GM18499 (cell line): Measurements from ENCODE around the gene FGF12.

ENCODE experiments used
- ATAC-seq: cut with Tn5 transposase; IDR thresholded peaks from one replicate; pipeline ENCODE4 v1.9.1; 2021; ENCODE audit warnings: moderate number of reproducible peaks; ENCODE audit not compliant: insufficient read depth, unreplicated experiment

The FGF12 gene

GRCh38 chr3:192514754-192515663 lies 212.3 kb downstream of the FGF12 start:
- no peak for ATAC-seq

DNA sequence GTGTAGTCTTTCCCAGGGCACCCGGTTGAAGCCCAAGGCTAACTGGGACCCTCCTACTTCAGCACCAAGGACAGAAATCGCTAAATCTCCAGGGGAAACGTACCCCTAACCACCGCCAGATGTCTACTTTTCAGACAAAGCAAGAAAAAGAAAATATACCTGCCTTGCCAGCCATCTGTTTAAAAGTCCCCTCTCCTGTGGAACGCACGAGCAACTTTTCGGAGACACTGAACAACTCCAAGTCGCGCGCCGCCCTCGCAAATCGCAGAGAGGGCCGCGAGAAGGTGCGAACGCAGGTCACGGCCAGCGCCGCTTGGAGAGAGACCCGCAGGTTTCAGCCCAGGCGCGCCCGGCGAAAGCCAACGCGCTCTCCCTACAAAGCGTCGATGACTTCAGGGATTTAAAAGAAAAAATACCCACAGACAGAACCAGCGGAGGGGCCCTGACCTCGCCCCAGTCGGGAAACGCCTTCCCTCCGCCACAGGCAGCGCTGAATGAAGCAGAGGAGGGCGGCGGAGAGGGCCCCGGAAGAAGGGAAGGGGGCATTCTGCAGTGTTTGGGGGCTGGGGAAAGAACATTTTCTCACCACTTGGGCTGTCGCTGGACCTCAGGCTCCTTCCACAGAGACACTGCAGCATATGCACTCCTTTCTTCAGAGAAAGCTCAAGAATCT lies 213.1 kb downstream of the FGF12 start:
- ATAC-seq = no peak

DNA sequence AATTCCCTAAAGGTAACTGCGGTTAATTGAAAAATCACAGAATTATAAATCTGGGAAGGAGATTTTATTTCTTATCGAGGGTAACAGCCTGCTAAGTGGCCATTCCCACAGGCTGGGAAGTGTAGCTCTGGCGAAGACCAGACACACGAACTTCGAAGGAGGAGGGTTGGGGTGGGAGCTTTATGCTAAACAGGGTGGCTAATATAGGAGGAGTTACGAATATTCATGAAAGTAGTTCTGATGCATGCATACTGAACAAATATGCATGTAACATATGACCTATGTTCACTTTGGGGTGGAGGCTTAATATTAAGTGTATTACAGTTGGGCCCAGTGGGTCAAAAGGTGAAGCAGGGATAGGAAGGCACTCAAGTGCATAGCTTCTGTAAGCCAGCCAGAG lies 221.6 kb downstream of the FGF12 start:
- no peak for ATAC-seq

DNA sequence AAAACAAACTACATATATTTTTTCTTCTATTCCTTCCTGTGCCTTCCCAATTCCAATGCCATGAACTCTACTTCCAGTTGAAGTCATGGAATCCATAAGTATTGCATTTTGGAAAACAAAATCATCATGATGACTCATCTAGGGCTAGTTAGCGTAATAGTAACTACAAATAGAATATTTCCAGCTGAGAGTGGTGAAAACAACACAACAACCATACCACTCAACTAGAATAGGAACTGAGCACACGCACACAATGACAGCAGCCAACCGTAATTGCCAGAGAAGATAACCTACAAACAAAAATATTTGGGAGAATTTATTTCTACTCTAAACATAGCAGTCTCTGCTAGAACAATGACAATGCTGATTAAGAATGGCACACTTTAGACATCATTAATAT lies 225.9 kb downstream of the FGF12 start:
- ATAC-seq = no peak

- no peak for ATAC-seq
These were observed 230.3 kb downstream of the FGF12 start for GRCh38 chr3:192496905-192497587.

DNA sequence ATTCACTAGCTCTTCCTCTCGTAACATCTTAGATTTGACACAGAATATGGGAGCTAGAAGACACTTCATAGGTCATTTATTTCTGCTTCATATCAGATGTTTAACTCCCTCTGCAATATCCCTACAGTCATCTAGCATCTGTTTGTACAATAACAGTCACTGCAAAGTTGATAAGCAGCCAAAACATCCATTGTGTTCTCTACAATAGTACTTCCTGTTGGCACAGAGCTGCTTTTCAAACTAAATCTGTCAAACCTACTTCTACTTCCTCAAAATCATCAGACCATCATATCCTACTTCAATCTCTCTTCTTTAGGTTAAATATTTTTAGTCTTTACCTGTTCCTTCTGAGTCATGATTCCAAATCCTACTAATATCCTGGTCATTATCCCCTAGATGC lies 233.2 kb downstream of the FGF12 start:
- peak; percentile 79 for ATAC-seq

DNA sequence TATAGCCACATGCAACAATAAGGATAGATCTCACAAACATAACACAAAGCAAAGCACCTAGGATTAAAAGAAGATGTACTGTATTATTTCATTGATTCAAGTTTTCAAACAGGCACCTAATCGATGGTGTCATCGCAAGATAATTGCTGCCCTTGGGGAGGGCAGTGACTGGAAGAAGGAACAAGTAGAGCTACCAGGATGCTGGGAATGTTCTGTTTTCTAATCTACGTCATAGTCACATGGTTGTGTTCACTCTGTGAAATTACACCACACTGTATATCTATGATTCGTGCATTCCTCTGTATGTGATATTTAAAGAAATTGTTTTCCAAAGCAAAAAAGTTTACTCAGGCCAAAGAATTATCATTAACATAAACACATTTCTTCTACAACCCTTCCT lies 236.6 kb downstream of the FGF12 start:
- ATAC-seq = no peak

GRCh38 chr3:192489579-192489978 lies 237.8 kb downstream of the FGF12 start:
- no peak for ATAC-seq

- no peak for ATAC-seq
These were observed 240.3 kb downstream of the FGF12 start for GRCh38 chr3:192487033-192487432.

GRCh38 chr3:192482809-192483208 lies 244.5 kb downstream of the FGF12 start:
- no peak for ATAC-seq

DNA sequence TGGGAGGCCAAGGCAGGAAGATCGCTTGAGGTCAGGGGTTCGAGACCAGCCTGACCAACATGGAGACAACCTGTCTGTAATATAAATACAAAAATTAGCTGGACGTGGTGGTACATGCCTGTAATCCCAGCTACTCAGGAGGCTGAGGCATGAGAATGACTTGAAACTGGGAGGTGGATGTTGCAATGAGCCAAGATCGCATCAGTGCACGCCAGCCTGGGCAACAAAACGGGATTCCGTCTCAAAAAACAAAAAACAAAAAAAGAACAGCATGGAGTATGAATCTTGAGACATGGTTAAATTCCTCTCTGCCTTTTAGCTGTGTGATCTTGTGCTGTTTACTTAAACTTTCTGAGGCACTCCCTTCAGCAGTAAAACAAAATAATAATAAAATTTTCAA lies 244.9 kb downstream of the FGF12 start:
- ATAC-seq = no peak

- ATAC-seq = no peak
These were observed 245.7 kb downstream of the FGF12 start for GRCh38 chr3:192481638-192482037.

DNA sequence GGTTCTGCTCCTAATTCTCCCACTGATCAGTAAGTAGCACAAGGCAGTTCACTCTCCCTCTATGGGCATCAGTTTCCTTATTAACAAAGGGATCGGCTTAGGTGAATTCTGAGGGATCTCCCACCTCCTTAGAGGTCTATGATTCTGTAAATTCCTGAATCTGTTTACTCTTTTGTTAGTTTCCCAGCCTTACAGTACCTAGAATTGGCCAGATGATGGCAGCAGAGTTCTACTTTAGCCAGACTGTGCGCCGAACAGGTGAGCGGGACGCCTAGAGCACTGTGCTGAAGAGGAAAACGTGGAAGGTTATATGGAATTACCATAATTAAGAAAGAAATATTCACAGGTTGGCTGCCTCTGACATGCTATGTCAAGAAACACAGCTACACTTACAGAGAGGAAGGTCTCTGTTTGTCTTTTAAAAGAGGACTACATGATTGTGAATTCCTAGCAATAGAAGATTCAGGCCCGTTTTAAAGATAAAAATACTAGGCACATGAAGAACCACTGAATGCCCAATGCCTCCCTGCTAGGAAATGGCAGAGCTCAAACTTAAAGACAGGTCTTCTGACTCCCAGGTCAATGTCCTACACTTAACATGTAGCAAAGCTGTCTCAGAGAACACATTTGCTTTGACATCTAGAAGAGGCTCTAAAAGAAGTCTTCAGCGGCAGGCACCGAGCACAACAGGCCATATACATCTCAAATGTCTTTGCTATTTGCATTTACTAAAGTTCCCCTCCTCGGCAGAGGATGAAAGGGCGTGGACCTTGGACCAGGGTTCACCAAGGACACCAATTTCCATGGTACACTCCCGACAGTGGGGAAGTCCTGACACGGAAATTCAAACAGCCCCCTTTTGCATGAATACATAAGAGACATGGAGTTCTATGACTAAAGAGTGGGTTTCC lies 259.9 kb downstream of the FGF12 start:
- ATAC-seq = peak; percentile 72

GRCh38 chr3:192449036-192449435 lies 278.3 kb downstream of the FGF12 start:
- no peak for ATAC-seq

- no peak for ATAC-seq
These were observed 281.3 kb downstream of the FGF12 start for GRCh38 chr3:192445770-192446644.

- no peak for ATAC-seq
These were observed 282.6 kb downstream of the FGF12 start for GRCh38 chr3:192444791-192445106.

- ATAC-seq = peak; percentile 93
These were observed 283.1 kb downstream of the FGF12 start for GRCh38 chr3:192444096-192444790.

DNA sequence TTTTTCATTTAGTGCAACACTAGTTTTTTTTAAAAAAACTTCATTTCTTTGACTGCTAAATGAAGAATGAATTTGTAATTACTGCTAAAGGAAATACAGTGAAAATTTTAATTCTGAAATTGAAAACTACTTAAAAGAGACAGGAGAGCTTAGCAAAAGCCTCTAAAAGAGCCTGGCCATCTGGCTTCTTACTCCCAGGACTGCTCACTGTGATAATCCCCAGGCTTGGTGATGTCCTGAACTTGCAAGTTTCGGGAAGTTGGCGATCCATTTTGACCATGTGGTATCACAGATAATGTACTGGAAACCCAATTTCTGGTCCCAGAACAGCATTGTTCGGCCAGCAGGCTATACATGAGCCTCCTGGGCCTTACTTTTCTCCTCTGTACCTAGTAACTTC lies 292.1 kb downstream of the FGF12 start:
- ATAC-seq = no peak

DNA sequence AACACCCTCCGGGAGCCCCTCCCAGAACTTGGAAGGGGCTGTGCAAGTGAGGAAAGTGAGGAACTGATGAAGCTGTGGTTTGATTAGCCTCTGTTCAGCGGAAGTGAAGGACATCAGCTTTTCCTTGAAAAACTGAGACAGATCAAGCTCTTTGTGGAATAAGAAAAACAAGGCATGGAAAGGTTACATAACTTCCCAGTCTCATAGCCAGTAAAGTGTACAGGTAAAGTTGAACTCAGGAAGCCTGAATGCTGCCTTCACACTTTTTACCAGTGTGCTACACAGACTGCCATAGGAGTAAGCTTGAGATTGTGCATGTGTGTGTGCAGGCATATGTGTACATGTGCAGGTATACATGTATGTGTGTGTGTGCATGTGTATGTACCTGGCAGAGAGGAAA lies 293.2 kb downstream of the FGF12 start:
- no peak for ATAC-seq
